HEK293 (cell line): ENCODE measurements around the gene QRICH1.

Experiments used
- CTCF ChIA-PET: fragments of 350-600 bp; formaldehyde crosslinking; extraction: SDS; loops from one replicate; lab custom pipeline; 2021; ENCODE audit warnings: antibody characterized with exemption; lab: Yijun Ruan, JAX
- POLR2A ChIA-PET: fragments of 300-600 bp; formaldehyde crosslinking; extraction: SDS; loops from one replicate; lab custom pipeline; 2020; ENCODE audit warnings: antibody characterized with exemption, inconsistent platforms; lab: Yijun Ruan, JAX
- H3K27ac ChIP-seq: fragments of 200-500 bp; sonication (Bioruptor generic); 2 replicates; pipeline ENCODE4 v1.5.1; 2014; ENCODE audit warnings: low read depth, low read length, control low read depth, inconsistent platforms; ENCODE audit errors: extremely low read depth
- H3K36me3 ChIP-seq, 2 experiments: fragments of 200-500 bp in 1 of 2; sonication (Bioruptor generic) in 1 of 2; 1 replicate in 1 of 2; 2 replicates in 1 of 2; pipeline ENCODE4 v1.5.1; 2014 to 2017; ENCODE audit warnings: inconsistent platforms in 2 of 2, low read length in 2 of 2; ENCODE audit not compliant: control insufficient read depth in 2 of 2, insufficient read depth in 1 of 2
- H3K4me1 ChIP-seq: fragments of 200-500 bp; sonication (Bioruptor generic); 2 replicates; pipeline ENCODE4 v1.5.1; 2014; ENCODE audit warnings: mild to moderate bottlenecking, low read length, inconsistent platforms; ENCODE audit not compliant: control insufficient read depth, insufficient read depth
- H3K4me3 ChIP-seq: 2 replicates; pipeline ENCODE4 v1.5.1; 2011; ENCODE audit warnings: low read depth, mild to moderate bottlenecking, control low read depth, low read length, moderate library complexity
- H3K9me3 ChIP-seq: fragments of 200-500 bp; sonication (Bioruptor generic); 2 replicates; pipeline ENCODE4 v1.5.1; 2014; ENCODE audit warnings: low read depth, low read length, inconsistent platforms; ENCODE audit not compliant: control insufficient read depth, insufficient read depth
- AEBP2 ChIP-seq: fragments of 450-650 bp; formaldehyde crosslinking; IDR thresholded peaks from 2 replicates; pipeline ENCODE4 v1.5.1; 2016; ENCODE audit warnings: missing biosample characterization, missing genetic modification characterization, borderline replicate concordance
- HIC1 ChIP-seq: fragments of 450-650 bp; formaldehyde crosslinking; IDR thresholded peaks from 2 replicates; pipeline ENCODE4 v1.5.1; 2016; ENCODE audit warnings: missing biosample characterization, missing genetic modification characterization
- IKZF3 ChIP-seq: fragments of 450-650 bp; IDR thresholded peaks from 2 replicates; pipeline ENCODE4 v1.5.0; 2018; ENCODE audit warnings: missing biosample characterization, mild to moderate bottlenecking, missing genetic modification characterization, moderate library complexity
- KLF7 ChIP-seq: fragments of 450-650 bp; formaldehyde crosslinking; IDR thresholded peaks from 2 replicates; pipeline ENCODE4 v1.5.1; 2016; ENCODE audit warnings: missing biosample characterization, missing genetic modification characterization, borderline replicate concordance
- TRIM28 ChIP-seq: IDR thresholded peaks from 2 replicates; pipeline ENCODE4 v1.6.1; 2011; ENCODE audit warnings: low read length, control low read depth, borderline replicate concordance
- ZBTB20 ChIP-seq: fragments of 450-650 bp; formaldehyde crosslinking; IDR thresholded peaks from 2 replicates; pipeline ENCODE4 v1.5.1; 2016; ENCODE audit warnings: missing biosample characterization, missing genetic modification characterization
- ZBTB7A ChIP-seq: fragments of 450-650 bp; formaldehyde crosslinking; IDR thresholded peaks from 2 replicates; pipeline ENCODE4 v1.5.1; 2016; ENCODE audit warnings: low read depth, missing biosample characterization, missing genetic modification characterization
- ZBTB8A ChIP-seq: fragments of 450-650 bp; formaldehyde crosslinking; IDR thresholded peaks from 2 replicates; pipeline ENCODE4 v1.5.1; 2016; ENCODE audit warnings: missing biosample characterization, missing genetic modification characterization
- ZNF112 ChIP-seq: fragments of 450-650 bp; formaldehyde crosslinking; IDR thresholded peaks from 2 replicates; pipeline ENCODE4 v1.5.0; 2017; ENCODE audit warnings: missing biosample characterization, missing genetic modification characterization
- ZNF266 ChIP-seq: fragments of 450-650 bp; formaldehyde crosslinking; IDR thresholded peaks from 2 replicates; pipeline ENCODE4 v1.5.1; 2016; ENCODE audit warnings: missing biosample characterization, missing genetic modification characterization, low read depth
- ZNF404 ChIP-seq: fragments of 450-650 bp; formaldehyde crosslinking; IDR thresholded peaks from 2 replicates; pipeline ENCODE4 v1.5.1; 2017; ENCODE audit warnings: missing biosample characterization, missing genetic modification characterization
- ZNF426 ChIP-seq: fragments of 450-650 bp; formaldehyde crosslinking; IDR thresholded peaks from 2 replicates; pipeline ENCODE4 v1.5.1; 2017; ENCODE audit warnings: missing biosample characterization, missing genetic modification characterization, mild to moderate bottlenecking, inconsistent platforms, moderate library complexity
- ZNF549 ChIP-seq: fragments of 450-650 bp; IDR thresholded peaks from 2 replicates; pipeline ENCODE4 v1.5.1; 2018; ENCODE audit warnings: missing biosample characterization, missing genetic modification characterization, mild to moderate bottlenecking, inconsistent platforms, moderate library complexity
- ZNF571 ChIP-seq: fragments of 450-650 bp; formaldehyde crosslinking; IDR thresholded peaks from 2 replicates; pipeline ENCODE4 v1.5.0; 2017; ENCODE audit warnings: missing biosample characterization, missing genetic modification characterization
- ZNF596 ChIP-seq: fragments of 450-650 bp; IDR thresholded peaks from 2 replicates; pipeline ENCODE4 v1.5.0; 2018; ENCODE audit warnings: missing biosample characterization, mild to moderate bottlenecking, missing genetic modification characterization, moderate library complexity
- ZNF600 ChIP-seq: fragments of 450-650 bp; formaldehyde crosslinking; IDR thresholded peaks from 2 replicates; pipeline ENCODE4 v1.5.1; 2016; ENCODE audit warnings: missing biosample characterization, missing genetic modification characterization
- ZNF621 ChIP-seq: fragments of 450-650 bp; formaldehyde crosslinking; IDR thresholded peaks from 2 replicates; pipeline ENCODE4 v1.5.1; 2017; ENCODE audit warnings: missing biosample characterization, missing genetic modification characterization
- ZNF658 ChIP-seq: fragments of 450-650 bp; formaldehyde crosslinking; IDR thresholded peaks from 2 replicates; pipeline ENCODE4; 2016; ENCODE audit warnings: missing biosample characterization, missing genetic modification characterization
- ZNF701 ChIP-seq: fragments of 450-650 bp; formaldehyde crosslinking; IDR thresholded peaks from 2 replicates; pipeline ENCODE4 v1.5.1; 2016; ENCODE audit warnings: missing biosample characterization, missing genetic modification characterization
- ZNF843 ChIP-seq: fragments of 450-650 bp; formaldehyde crosslinking; IDR thresholded peaks from 2 replicates; pipeline ENCODE4 v1.5.1; 2016; ENCODE audit warnings: missing biosample characterization, missing genetic modification characterization
- ZSCAN18 ChIP-seq: fragments of 450-650 bp; formaldehyde crosslinking; IDR thresholded peaks from 2 replicates; pipeline ENCODE4 v1.5.1; 2016; ENCODE audit warnings: missing biosample characterization, missing genetic modification characterization

Gene QRICH1

GRCh38 chr3:48985831-48986376 lies 108.0 kb downstream of the QRICH1 start:
- Histone ChIP-seq H3K4me3 (no peak overlapping the region), H3K36me3 (peaks cover 0 to 58% of the 10 kb centered on the region in 2 experiments), H3K27ac (no peak overlapping the region), H3K4me1 (no peaks in the 10 kb centered on the region), H3K9me3 (no peaks in the 10 kb centered on the region)
- no peak for TF ChIP-seq TRIM28
- no peak for TF ChIP-seq ZNF426 (tag by site-specific recombination)
- no peak for TF ChIP-seq ZNF621 (tag by site-specific recombination)
- no peak for TF ChIP-seq ZSCAN18 (tag by site-specific recombination)
- no peak for TF ChIP-seq ZNF266 (tag by site-specific recombination)
- TF ChIP-seq ZBTB7A (tag by site-specific recombination): no peak
- TF ChIP-seq IKZF3: no peak
- TF ChIP-seq KLF7 (tag by site-specific recombination): no peak
- TF ChIP-seq ZNF701 (tag by site-specific recombination): no peak
- no peak for TF ChIP-seq HIC1
- no peak for TF ChIP-seq ZNF600 (tag by site-specific recombination)
- TF ChIP-seq ZNF404 (tag by site-specific recombination): no peak
- no peak for TF ChIP-seq ZNF658 (tag by site-specific recombination)
- no peak for TF ChIP-seq ZNF112 (tag by site-specific recombination)
- no peak for TF ChIP-seq ZNF549 (tag by site-specific recombination)
- no peak for TF ChIP-seq ZBTB8A (tag by site-specific recombination)
- TF ChIP-seq ZNF571 (tag by site-specific recombination): no peak
- TF ChIP-seq ZNF596 (tag by site-specific recombination): no peak
- CTCF ChIA-PET: interaction anchor here (0.6 to 1.0 kb wide), 3 partner anchors 43 to 459 kb away, joined by 3 to 5 read pairs (median 5); partner anchors contain the start of gene IMPDH2
- POLR2A ChIA-PET: interaction anchor here (0.6 to 2.7 kb wide), 2 partner anchors 28 to 590 kb away, joined by 9 to 10 read pairs; no protein-coding TSS in a partner anchor

- ChIA-PET POLR2A (interaction anchor here (2.0 kb wide), 1 partner anchor 22 kb away, joined by 5 read pairs; the partner anchor contains the start of gene WDR6), CTCF (interaction anchor here (0.7 kb wide), 1 partner anchor 36 kb away, joined by 3 read pairs; no protein-coding TSS in a partner anchor)
Observed at GRCh38 chr3:48984663-48985062, 109.2 kb downstream of the QRICH1 start.

More at GRCh38 chr3:48984663-48985062, 109.2 kb downstream of the QRICH1 start:
- no peak overlapping the region for H3K27ac ChIP-seq
- H3K4me3 ChIP-seq: no peak overlapping the region
- no peaks in the 10 kb centered on the region for H3K9me3 ChIP-seq
- H3K36me3 ChIP-seq: peaks cover 2 to 69% of the 10 kb centered on the region in 2 experiments
- TF ChIP-seq AEBP2 (no peak), ZNF843 (tag by site-specific recombination) (no peak), ZBTB20 (tag by site-specific recombination) (no peak)
- H3K4me1 ChIP-seq: no peaks in the 10 kb centered on the region
